Measurements from ENCODE around the gene SORCS2.

DNA sequence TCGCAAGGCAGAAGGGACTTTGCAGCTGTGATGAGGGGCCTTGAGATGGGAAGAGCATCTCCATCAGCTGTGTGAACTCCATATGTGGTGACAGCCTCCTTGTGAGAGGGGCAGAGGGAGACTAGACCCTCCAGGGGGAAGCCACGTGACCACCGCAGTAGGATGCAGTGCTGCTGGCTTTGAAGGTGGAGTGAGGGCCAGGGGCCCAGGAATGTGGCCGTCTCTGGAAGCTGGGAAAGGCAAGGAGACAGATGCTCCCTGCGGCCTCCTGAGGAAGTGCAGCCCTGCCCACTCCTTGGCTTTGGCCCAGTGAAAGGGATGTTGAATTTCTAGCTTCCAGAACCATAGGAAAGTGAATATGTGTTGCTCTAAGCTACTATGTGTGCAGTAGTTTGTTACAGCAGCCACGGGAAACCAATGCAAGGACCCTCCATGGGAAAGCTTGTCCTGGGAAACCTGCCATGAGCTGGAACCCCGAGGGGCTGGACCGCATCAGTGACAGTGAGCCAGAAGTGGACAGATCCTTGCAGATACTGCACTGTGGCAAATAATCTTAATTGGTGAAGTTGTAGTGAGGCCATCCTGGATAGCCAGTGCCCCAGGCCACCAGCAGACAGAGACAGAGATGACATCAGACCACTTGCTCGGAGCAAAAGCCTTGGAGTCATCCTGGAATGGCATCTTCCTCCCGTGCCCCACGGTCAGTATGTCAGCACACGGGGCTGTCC is 35.4 kb upstream of the SORCS2 start:
- TF ChIP-seq, protein P1, sequence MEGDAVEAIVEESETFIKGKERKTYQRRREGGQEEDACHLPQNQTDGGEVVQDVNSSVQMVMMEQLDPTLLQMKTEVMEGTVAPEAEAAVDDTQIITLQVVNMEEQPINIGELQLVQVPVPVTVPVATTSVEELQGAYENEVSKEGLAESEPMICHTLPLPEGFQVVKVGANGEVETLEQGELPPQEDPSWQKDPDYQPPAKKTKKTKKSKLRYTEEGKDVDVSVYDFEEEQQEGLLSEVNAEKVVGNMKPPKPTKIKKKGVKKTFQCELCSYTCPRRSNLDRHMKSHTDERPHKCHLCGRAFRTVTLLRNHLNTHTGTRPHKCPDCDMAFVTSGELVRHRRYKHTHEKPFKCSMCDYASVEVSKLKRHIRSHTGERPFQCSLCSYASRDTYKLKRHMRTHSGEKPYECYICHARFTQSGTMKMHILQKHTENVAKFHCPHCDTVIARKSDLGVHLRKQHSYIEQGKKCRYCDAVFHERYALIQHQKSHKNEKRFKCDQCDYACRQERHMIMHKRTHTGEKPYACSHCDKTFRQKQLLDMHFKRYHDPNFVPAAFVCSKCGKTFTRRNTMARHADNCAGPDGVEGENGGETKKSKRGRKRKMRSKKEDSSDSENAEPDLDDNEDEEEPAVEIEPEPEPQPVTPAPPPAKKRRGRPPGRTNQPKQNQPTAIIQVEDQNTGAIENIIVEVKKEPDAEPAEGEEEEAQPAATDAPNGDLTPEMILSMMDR (IDR thresholded peaks at IDR 0.05): peak in 4 of 6 experiments; percentile 38 to 45 (median 40)
- TF ChIP-seq POLR2A (IDR thresholded peaks at IDR 0.05): no peak

All from Peyer's patch (tissue), 4 donors.